Measurements from ENCODE around the gene RUBCNL.

DNA sequence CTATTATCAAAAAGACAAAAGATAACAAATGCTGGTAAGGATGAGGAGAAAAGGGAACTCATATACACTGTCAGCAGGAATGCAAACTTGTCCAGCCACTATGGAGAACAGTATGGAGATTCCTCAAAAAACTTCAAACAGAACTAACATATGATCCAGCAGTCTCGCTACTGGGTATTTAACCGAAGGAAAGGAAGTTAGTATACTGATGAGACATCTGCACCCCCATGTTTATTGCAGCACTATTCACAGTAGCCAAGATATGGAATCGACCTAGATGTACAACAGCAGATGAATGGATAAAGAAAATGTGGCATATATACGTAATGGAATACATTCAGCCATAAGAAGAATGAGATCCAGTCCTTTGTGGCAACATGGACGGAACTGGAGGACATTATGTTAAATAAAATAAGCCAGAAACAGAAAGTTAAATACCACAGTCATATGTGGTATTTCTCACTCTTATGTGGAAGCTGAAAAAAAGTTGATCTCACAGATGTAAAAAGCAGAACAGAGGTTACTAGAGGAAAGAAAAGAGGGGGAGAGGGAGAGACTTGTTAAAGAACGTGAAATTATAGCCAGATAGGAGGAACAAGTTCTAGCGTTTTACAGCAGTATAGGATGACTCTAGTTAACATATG is 83.2 kb downstream of the RUBCNL start:
- no peak for TF ChIP-seq EP300 (IDR thresholded peaks at IDR 0.05)
- TF ChIP-seq, protein P1, sequence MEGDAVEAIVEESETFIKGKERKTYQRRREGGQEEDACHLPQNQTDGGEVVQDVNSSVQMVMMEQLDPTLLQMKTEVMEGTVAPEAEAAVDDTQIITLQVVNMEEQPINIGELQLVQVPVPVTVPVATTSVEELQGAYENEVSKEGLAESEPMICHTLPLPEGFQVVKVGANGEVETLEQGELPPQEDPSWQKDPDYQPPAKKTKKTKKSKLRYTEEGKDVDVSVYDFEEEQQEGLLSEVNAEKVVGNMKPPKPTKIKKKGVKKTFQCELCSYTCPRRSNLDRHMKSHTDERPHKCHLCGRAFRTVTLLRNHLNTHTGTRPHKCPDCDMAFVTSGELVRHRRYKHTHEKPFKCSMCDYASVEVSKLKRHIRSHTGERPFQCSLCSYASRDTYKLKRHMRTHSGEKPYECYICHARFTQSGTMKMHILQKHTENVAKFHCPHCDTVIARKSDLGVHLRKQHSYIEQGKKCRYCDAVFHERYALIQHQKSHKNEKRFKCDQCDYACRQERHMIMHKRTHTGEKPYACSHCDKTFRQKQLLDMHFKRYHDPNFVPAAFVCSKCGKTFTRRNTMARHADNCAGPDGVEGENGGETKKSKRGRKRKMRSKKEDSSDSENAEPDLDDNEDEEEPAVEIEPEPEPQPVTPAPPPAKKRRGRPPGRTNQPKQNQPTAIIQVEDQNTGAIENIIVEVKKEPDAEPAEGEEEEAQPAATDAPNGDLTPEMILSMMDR (IDR thresholded peaks at IDR 0.05): no peak
